ENCODE measurements around the gene LTK. TPM values are rescaled to one million over a fixed set of nuclear protein-coding genes. Genes with fewer than 3 reads are reported as not detected.
"Not testable (repeated sequence)": the region's sequence is repeated elsewhere in the genome, so short reads cannot be mapped to it uniquely, and the experiment has no call there.

The LTK gene
- total RNA-seq, 2 experiments from 2014 or later = 1.6 to 1.9 TPM

GRCh38 chr15:41469644-41470043 lies 44.0 kb downstream of the LTK start:
- ATAC-seq (ENCODE audit: low read depth); H3K4me3 Mint-ChIP-seq; H3K9me3 Mint-ChIP-seq; H3K4me1 Mint-ChIP-seq; POLR2A ChIA-PET; H3K27ac Mint-ChIP-seq; H3K27me3 Mint-ChIP-seq; DNase-seq: not testable (repeated sequence)
- peaks cover 16% of the 10 kb centered on the region for H3K36me3 Mint-ChIP-seq

- POLR2A ChIA-PET = no interaction called here
- Mint-ChIP-seq H3K4me3 (no peak overlapping the region), H3K4me1 (peaks cover 4% of the 10 kb centered on the region), H3K36me3 (peaks cover 20% of the 10 kb centered on the region), H3K9me3 (no peaks in the 10 kb centered on the region), H3K27ac (no peak overlapping the region), H3K27me3 (no peaks in the 10 kb centered on the region)
- ATAC-seq (ENCODE audit: low read depth) = no peak
- DNase-seq = no peak
These were observed 46.9 kb downstream of the LTK start for GRCh38 chr15:41466711-41467110.

- Mint-ChIP-seq H3K36me3 (peaks cover 20% of the 10 kb centered on the region), H3K27me3 (no peaks in the 10 kb centered on the region), H3K4me3 (no peak overlapping the region), H3K4me1 (peaks cover 4% of the 10 kb centered on the region), H3K27ac (no peak overlapping the region), H3K9me3 (no peaks in the 10 kb centered on the region)
- DNase-seq (no peak), ATAC-seq (ENCODE audit: low read depth) (peak; percentile 42)
- POLR2A ChIA-PET = interaction anchor here (0.7 to 0.8 kb wide), 2 partner anchors 92 to 345 kb away, joined by 3 read pairs; no protein-coding TSS in a partner anchor
These were observed 47.7 kb downstream of the LTK start for GRCh38 chr15:41465822-41466421.

- Mint-ChIP-seq H3K27me3 (no peaks in the 10 kb centered on the region), H3K36me3 (peaks cover 19% of the 10 kb centered on the region), H3K4me3 (no peak overlapping the region), H3K4me1 (peaks cover 4% of the 10 kb centered on the region), H3K9me3 (no peaks in the 10 kb centered on the region), H3K27ac (no peak overlapping the region)
- no peak for DNase-seq
- ATAC-seq (ENCODE audit: low read depth) = no peak
- POLR2A ChIA-PET = interaction anchor here (0.7 kb wide), 1 partner anchor 346 kb away, joined by 3 read pairs; no protein-coding TSS in a partner anchor
These were observed 48.6 kb downstream of the LTK start for GRCh38 chr15:41464889-41465580.

- no peak overlapping the region for H3K4me3 Mint-ChIP-seq
- ATAC-seq (ENCODE audit: low read depth) (no peak), DNase-seq (no peak)
- H3K27ac Mint-ChIP-seq = peak overlapping the region; percentile 42
- peaks cover 22% of the 10 kb centered on the region for H3K36me3 Mint-ChIP-seq
- H3K9me3 Mint-ChIP-seq = no peaks in the 10 kb centered on the region
- peaks cover 4% of the 10 kb centered on the region for H3K4me1 Mint-ChIP-seq
- no peaks in the 10 kb centered on the region for H3K27me3 Mint-ChIP-seq
- POLR2A ChIA-PET = interaction anchor here (0.5 kb wide), 1 partner anchor 48 kb away, joined by 3 read pairs; no protein-coding TSS in a partner anchor
These were observed 51.4 kb downstream of the LTK start for GRCh38 chr15:41462084-41462795.

Other genes with a start within 250 kb of the LTK start
- gene OIP5, start 181.2 kb downstream of the LTK start, total RNA-seq = 10 to 100 TPM; 17.1 to 17.2 TPM
- gene NUSAP1, start 180.9 kb downstream of the LTK start, total RNA-seq = 100 to 1,000 TPM; 189 to 205 TPM
- 10 to 100 TPM; 10.5 to 11.8 TPM for gene NDUFAF1, start 111.3 kb downstream of the LTK start, total RNA-seq
- 10 to 100 TPM; 38.1 to 39.2 TPM for gene RTF1, start 96.7 kb downstream of the LTK start, total RNA-seq
- gene ITPKA, start 20.0 kb downstream of the LTK start, total RNA-seq = under 1 TPM in 1 of 2 experiments, not detected in 1; 0.25 TPM
- gene RPAP1, start 30.4 kb upstream of the LTK start, total RNA-seq = 10 to 100 TPM; 40.2 to 42.4 TPM
- gene TYRO3, start 45.4 kb upstream of the LTK start, total RNA-seq = under 1 TPM; 0.22 to 0.28 TPM
- 10 to 100 TPM; 43.1 to 46.2 TPM for gene MGA, start 146.6 kb upstream of the LTK start, total RNA-seq